Psoas muscle (tissue), 8 donors: Measurements from ENCODE around the gene TMEM208. TPM values are rescaled to one million over a fixed set of nuclear protein-coding genes. Genes with fewer than 3 reads are reported as not detected.

Source experiments
- ATAC-seq, 4 donors: fragments of 200-7000 bp; cut with Tn5 transposase; one replicate each; pipeline ENCODE4 v1.9.1; 2020; ENCODE audit warnings: moderate library complexity in 3 of 4, mild to moderate bottlenecking in 2 of 4
- DNase-seq, 2 donors: peaks; one replicate each; pipeline ENCODE4 v3.0.0-alpha.2; 2020
- H3K27ac ChIP-seq: fragments of 200-600 bp; one replicate; pipeline ENCODE4 v1.8.0; 2022
- H3K27me3 ChIP-seq, 3 donors: fragments of 200-600 bp in 1 of 3; one replicate each; pipeline versions ENCODE4 v1.6.1 to v1.8.0; 2013 to 2022; ENCODE audit warnings: low read length in 2 of 3, mild to moderate bottlenecking in 2 of 3, moderate library complexity in 1 of 3; ENCODE audit not compliant: insufficient read depth in 3 of 3
- H3K36me3 ChIP-seq, 2 donors: fragments of 200-600 bp in 1 of 2; one replicate each; pipeline versions ENCODE4 v1.6.1 to v1.8.0; 2013 to 2022; ENCODE audit warnings: low read depth in 1 of 2, mild to moderate bottlenecking in 1 of 2, moderate library complexity in 1 of 2; ENCODE audit not compliant: insufficient read depth in 1 of 2
- H3K4me1 ChIP-seq: fragments of 200-600 bp; one replicate; pipeline ENCODE4 v1.8.0; 2022
- H3K4me3 ChIP-seq: fragments of 200-600 bp; one replicate; pipeline ENCODE4 v1.8.0; 2022; ENCODE audit warnings: mild to moderate bottlenecking
- H3K9me3 ChIP-seq: fragments of 200-600 bp; one replicate; pipeline ENCODE4 v1.8.0; 2022
- WGBS, 3 donors: extraction: QIAGEN DNeasy Blood & Tissue Kit; methylation state at CpG; one replicate each; pipeline versions ENCODE4 v1.1.6 to v1.1.7; 2013; 5-methylcytosine and 5-hydroxymethylcytosine counted together
- intact Hi-C, 2 donors: fragments of 100-400 bp; cut with DNase I; formaldehyde crosslinking; loops; one replicate each; pipeline versions ENCODE4 v1.11.0 to v1.14.2; 2022
- polyA plus RNA-seq, 3 donors: library from polyadenylated mRNA; stranded (reverse); fragments of 200-250 nt; gene quantifications; one replicate each; pipeline ENCODE4 v1.2.3, GENCODE V29; 2013
- total RNA-seq, 4 donors: library from RNA; stranded (reverse); fragmentation: NEBNext Ultra II Directional in 2 of 4; extraction: Animal tissue kit (Norgen Biotek cat#: 25700) in 2 of 4; gene quantifications; one replicate each; pipeline versions ENCODE4 v1.2.1 to v1.2.4, GENCODE V29; 2021 to 2023
- TF ChIP-seq, protein P1 (sequence below): fragments of 200-600 bp; IDR thresholded peaks from one replicate; pipeline ENCODE4 v1.8.0; 2022; ENCODE audit warnings: antibody characterized with exemption
- donor health status: healthy with polysubstance abuse.
- donor health status: DM: no; HTN: no; CAD: no; lungs with moderate emphysema.
- donor health status: Bipolar disorder and iron deficiency.
- donor health status: healthy.
- donor health status: DM: yes; HTN: yes; CAD: no.
- donor health status: DM: no; HTN: no; CAD: no.
- donor health status: DM: no; HTN: no; CAD: no.
- donor health status: DM: yes; HTN: yes; CAD: no.

Gene TMEM208
- total and polyA plus RNA-seq, 7 donors = 10.1 to 111 (median 32.7) TPM

DNA sequence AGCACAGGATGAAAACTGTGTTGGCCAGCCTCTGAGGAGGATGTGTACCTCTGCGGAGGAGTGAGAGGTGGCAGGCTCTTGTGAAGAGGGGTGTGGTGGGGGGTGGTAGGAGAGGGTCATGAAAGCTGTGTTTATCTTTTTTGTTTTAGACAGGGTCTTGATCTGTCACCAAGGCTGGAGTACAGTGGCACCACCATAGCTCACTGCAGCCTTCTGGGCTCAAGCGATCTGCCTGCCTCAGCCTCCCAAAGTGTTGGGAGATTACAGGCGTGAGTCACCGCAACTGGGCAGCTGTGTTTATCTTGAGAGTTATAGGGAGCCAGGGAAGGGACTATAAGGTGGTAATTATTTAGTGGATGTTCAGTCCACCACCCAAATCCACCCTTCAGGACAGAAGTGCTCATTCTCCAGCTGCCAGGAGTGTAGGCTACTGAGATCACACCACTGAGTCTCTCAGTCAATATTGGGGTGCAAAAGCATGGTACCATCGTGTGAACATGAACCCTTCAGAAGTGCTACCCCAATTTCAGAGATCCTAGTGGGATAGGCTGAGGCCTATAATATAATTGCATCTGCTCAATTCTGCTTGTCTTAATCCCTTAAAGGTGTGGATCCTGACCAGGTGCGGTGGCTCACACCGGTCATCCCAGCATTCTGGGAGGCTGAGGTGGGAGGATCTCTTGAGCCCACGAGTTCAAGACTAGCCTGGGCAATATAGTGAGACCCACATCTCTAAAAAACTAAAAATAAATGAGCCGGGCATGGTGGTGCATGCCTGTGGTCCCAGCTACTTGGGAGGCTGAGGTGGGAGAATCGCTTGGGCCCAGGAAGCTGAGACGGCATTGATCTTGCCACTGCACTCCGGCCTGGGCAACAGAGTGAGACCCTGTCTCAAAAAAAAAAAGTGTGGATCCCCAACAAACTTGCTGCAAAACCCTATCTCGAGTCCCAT is 36.2 kb upstream of the TMEM208 start:
- TF ChIP-seq, protein P1, sequence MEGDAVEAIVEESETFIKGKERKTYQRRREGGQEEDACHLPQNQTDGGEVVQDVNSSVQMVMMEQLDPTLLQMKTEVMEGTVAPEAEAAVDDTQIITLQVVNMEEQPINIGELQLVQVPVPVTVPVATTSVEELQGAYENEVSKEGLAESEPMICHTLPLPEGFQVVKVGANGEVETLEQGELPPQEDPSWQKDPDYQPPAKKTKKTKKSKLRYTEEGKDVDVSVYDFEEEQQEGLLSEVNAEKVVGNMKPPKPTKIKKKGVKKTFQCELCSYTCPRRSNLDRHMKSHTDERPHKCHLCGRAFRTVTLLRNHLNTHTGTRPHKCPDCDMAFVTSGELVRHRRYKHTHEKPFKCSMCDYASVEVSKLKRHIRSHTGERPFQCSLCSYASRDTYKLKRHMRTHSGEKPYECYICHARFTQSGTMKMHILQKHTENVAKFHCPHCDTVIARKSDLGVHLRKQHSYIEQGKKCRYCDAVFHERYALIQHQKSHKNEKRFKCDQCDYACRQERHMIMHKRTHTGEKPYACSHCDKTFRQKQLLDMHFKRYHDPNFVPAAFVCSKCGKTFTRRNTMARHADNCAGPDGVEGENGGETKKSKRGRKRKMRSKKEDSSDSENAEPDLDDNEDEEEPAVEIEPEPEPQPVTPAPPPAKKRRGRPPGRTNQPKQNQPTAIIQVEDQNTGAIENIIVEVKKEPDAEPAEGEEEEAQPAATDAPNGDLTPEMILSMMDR = no peak
- WGBS, 3 donors = 74 to 80% (median 79%) methylated on average over 13 of the region's 13 CpGs
- Histone ChIP-seq H3K4me3 (no peak overlapping the region), H3K9me3 (no peaks in the 10 kb centered on the region), H3K36me3 (peaks cover 10 to 22% of the 10 kb centered on the region in 2 donors), H3K4me1 (peaks cover 28% of the 10 kb centered on the region), H3K27ac (peak overlapping the region; percentile 87), H3K27me3 (no peaks in the 10 kb centered on the region)
- no peak for ATAC-seq
- intact Hi-C loops = loop anchor here in 1 of 2 donors (5.0 kb wide), 1 partner anchor 37 kb away; the partner anchor contains the start of gene TMEM208
- DNase-seq = no peak

DNA sequence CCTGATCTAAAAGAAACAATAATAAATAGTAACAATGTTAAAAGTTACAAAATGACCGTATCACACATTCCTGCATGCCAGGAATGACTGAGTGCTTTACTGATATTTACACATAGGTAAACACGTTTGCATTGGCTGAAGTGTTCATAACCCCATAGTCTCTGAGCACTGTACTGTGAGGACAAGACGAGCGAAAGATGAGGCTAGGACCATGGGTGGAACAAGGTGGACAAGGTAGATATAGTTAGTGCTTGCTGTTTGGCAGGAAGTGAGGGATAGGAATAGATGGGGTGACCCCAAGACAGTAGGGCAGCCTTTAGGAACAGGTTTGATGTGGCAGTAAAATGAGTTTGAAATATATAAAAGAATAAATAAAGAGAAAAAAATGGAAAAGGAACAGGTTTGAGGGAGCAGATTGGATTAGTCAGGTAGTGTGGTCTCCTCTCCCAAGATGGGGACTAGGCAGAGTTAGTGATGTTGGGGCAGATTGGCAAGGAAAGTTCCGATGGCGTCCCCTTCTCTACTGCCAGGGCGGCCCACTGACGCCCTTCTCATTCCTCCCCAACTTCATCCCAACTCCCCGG is 35.4 kb upstream of the TMEM208 start:
- peak in 1 of 4 donors; percentile 1 for ATAC-seq
- intact Hi-C loops = loop anchor here in 1 of 2 donors (5.0 kb wide), 1 partner anchor 36 kb away; the partner anchor contains the start of gene TMEM208
- no peak for DNase-seq
- Histone ChIP-seq H3K36me3 (peaks cover 11 to 30% of the 10 kb centered on the region in 2 donors), H3K4me1 (peaks cover 25% of the 10 kb centered on the region), H3K9me3 (no peaks in the 10 kb centered on the region), H3K27me3 (no peaks in the 10 kb centered on the region), H3K27ac (peak overlapping the region; percentile 87), H3K4me3 (peak overlapping the region; percentile 100)
- 22 to 25% (median 23%) methylated on average over 9 of the region's 9 CpGs for WGBS, 3 donors
- TF ChIP-seq, protein P1 = no peak

DNA sequence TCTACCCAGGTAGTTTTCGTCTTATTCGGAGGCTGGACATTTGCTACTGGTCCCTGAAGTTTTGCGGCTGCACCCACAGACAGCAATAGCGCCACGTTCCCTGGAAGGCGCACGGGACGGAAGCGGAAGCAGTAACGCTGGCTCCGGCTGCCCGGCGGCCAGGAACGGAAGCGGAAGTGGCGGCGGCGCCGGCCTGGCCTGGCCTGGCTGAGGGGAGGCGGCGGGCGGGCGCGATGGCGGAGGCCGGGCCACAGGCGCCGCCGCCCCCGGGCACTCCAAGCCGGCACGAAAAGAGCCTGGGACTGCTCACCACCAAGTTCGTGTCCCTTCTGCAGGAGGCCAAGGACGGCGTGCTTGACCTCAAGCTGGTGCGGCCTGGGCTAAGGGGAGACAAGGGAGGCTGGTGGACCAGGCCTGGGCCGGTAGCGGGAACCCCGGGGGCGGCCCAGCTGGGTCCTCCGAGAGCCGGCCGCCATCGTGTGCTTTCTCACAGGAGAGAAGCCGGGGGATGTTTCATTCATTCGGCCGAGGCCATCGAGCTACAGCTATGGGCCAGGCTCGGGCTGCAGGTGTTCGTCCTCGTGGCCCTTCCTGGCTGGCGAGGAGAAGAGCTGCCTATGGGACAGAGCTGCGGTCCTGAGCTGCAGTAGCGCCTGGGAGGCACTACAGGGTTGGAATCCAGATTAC is 34.8 kb upstream of the TMEM208 start, which contains the start of gene E2F4:
Gene E2F4, plus strand, starts transcription at position 161 of the 687 bp plus-strand sequence. Its CDS starts 73 bp downstream, at position 234.
- 0 to 1% (median 0%) methylated on average over 52 to 54 of the region's 54 CpGs for WGBS, 3 donors
- H3K36me3 ChIP-seq = peaks cover 11 to 36% of the 10 kb centered on the region in 2 donors
- intact Hi-C loops = loop anchor here in 1 of 2 donors (5.0 kb wide), 1 partner anchor 35 kb away; the partner anchor contains the start of gene TMEM208
- ATAC-seq = peak; percentile 94 to 97 (median 96)
- DNase-seq = peak; percentile 92 to 96
- TF ChIP-seq, protein P1 = no peak
- peak within 1 kb of the TSS; percentile 87 for H3K27ac ChIP-seq
- peaks cover 25% of the 10 kb centered on the region for H3K4me1 ChIP-seq
- no peaks in the 10 kb centered on the region for H3K9me3 ChIP-seq
- H3K4me3 ChIP-seq = peak within 1 kb of the TSS; percentile 100
- H3K27me3 ChIP-seq = no peaks in the 10 kb centered on the region

DNA sequence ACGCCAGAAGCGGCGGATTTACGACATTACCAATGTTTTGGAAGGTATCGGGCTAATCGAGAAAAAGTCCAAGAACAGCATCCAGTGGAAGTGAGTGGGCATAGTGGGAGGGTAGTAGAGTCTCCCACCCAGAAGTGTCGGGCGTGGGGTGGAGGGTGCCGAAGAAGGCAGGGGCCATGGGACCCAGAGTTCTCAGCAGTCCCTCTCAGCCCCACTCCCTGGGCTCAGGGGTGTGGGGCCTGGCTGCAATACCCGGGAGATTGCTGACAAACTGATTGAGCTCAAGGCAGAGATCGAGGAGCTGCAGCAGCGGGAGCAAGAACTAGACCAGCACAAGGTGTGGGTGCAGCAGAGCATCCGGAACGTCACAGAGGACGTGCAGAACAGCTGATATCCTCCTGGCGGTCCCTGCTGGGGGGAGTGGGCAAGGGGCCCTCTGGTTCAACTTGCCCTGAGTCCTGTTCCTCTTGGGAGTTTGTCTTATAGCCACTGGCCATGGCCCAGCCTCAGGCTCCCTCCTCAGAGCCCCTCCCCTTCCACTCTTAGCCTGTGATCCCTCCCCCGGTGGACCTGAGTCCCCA is 34.1 kb upstream of the TMEM208 start:
- Histone ChIP-seq H3K36me3 (peaks cover 11 to 44% of the 10 kb centered on the region in 2 donors), H3K4me1 (peaks cover 25% of the 10 kb centered on the region), H3K27ac (peak overlapping the region; percentile 87), H3K27me3 (no peaks in the 10 kb centered on the region), H3K4me3 (peak overlapping the region; percentile 100), H3K9me3 (no peaks in the 10 kb centered on the region)
- ATAC-seq (no peak), DNase-seq (no peak)
- intact Hi-C loops = loop anchor here in 1 of 2 donors (5.0 kb wide), 1 partner anchor 34 kb away; the partner anchor contains the start of gene TMEM208
- TF ChIP-seq, protein P1 = no peak
- 21 to 23% (median 23%) methylated on average over 17 of the region's 17 CpGs for WGBS, 3 donors
